NCI-H446 (cell line): ENCODE results near the gene UXS1.
"Not testable (repeated sequence)": the region's sequence is repeated elsewhere in the genome, so short reads cannot be mapped to it uniquely, and the experiment has no call there.

ENCODE experiments used
- DNase-seq, 2 experiments: peaks; one replicate each; lab custom pipeline; 2025; lab: John Stamatoyannopoulos, UW

UXS1 gene

DNA sequence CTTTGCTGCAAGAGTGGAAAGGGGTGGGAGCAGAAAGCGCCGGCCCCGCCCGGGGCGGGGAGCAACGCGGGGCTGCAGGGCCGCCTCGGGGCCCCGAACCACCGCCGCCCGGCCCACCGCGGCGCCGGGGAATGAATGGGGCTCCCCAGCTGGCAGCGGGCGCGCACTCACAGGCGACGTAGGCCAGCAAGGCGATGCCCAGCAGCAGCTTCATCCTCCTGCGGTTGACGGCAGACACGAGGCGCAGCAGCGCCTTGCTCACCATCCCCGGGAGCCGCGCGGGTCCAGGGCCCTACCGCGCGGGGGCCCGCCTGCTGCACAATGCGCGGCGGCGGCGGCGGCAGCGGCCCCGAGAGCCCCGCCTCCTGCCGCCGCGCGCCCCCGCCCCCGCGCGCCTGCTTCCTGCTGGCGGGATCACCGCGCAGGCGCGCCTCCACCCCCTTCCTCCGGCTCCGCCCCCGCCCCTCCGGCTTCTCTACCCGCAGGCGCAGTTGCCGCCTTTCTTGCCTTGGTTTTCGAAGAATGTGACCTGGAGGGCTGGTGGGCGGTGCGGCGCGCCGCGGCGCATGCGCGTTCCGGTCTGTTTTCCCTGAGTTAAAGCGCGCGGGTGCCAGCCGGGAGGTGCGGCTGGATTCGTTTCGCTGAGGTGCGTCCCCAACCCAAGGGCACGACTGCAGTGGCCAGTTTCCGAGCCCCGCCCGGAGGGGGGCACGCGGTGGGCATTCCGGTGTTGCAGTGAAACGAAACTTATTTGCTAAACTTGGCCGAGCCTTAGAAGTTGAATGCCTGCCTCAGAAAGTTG lies at the start of gene UXS1:
UXS1 (minus strand) TSS at position 325 of the 802 bp plus-strand sequence; CDS start at position 265, 60 bp downstream.
- DNase-seq, result peak; percentile 88 to 97

DNA sequence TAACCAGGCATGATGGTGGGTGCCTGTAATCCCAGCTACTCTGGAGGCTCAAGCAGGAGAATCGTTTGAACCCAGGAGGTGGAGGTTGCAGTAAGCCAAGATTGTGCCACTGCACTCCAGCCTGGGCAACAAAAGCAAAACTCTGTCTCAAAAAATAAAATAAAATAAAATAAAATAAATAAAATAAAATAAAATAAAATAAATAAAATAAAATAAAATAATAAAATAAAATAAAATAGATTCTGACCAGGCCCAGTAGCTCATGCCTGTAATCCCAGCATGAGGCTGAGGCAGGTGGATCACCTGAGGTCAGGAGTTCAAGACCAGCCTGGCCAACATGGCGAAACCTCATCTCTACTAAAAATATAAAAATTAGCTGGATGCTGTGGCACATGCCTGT lies 45.4 kb upstream of the UXS1 start:
- DNase-seq, result not testable (repeated sequence)

DNA sequence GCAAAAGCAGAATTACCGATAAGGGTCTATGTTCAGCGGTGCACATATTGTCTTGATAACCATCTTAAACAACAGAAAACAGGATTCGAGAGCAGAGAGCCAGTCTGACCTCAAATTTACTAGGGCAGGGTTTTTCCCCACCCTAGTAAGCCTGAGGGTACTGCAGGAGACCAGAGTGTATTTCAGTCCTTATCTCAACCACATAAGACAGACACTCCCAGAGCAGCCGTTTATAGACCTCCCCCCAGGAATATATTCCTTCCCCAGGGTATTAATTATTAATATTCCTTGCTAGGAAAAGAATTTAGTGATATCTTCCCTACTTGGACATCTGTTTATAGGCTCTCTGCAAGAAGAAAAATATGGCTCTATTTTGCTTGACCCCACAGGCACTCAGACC lies 41.3 kb upstream of the UXS1 start:
- DNase-seq, result not testable (repeated sequence)

DNA sequence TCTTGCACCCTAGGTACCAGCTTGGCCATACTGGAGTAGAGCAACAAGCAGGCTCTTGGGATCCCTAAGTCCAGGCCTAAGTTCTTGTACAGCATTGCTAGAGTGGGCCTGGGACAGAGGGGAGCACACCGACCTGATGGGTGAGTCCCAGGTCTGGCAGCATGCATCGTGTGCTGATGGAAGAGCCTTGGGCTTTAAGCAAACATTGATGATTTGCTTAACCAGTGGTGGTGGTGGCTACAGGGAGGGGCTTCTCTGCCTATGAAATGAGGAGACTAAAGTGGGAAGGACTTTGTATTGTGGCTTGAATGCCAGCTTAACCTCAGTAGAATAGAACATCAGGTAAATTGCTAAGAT lies 39.2 kb upstream of the UXS1 start:
- no peak for DNase-seq

DNA sequence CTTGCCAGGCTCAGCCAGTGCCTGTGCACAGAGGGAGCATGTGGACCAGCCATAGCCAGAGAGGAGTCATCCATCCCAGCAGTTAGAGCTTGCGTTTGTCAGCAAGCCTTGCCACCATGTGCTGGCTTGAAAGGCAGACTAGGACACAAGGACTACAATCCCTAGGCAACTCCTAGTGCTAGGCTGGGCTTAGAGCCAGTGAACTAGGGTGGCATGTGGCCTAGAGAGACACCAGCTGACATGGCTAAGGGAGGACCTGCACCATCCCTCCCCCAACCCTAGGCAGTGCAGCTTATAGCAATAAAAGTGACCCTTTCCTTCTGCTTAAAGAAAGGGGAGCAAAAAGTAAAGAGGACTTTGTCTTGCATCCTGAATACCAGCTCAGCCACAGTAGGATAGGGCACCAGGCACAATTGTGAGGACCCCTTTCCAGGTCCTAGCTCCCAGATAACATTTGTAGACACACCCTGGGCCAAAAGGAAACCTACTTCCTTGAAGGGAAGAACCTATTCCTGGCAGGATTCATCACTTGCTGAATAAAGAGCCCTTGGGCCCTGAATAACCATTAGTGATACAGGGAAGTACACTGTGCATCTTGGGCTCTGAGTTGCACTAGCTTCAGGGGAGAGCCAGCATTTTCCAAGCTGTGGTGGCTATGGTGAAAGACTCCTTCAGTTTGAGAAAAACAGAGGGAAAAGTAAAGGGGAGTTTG lies 38.7 kb upstream of the UXS1 start:
- DNase-seq, result peak in 1 of 2 experiments; percentile 12

DNA sequence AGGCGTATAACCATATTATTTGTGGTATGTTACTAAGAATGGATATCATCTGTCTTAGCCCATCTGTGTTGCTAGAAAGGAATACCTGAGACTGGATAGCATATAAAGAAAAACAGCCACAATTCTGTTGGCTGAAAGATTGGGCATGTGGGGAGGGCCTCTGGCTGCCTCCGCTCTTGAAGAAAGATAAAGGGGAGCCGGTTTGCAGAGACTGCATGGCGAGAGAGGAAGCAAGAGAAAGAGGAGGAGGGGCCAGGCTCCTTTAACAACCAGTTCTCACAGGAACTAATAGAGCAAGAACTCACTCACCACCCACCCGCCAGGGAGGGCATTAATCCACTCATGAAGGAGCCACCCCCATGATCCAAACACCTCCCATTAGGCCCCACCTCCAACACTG lies 29.2 kb upstream of the UXS1 start:
- DNase-seq, result no peak

DNA sequence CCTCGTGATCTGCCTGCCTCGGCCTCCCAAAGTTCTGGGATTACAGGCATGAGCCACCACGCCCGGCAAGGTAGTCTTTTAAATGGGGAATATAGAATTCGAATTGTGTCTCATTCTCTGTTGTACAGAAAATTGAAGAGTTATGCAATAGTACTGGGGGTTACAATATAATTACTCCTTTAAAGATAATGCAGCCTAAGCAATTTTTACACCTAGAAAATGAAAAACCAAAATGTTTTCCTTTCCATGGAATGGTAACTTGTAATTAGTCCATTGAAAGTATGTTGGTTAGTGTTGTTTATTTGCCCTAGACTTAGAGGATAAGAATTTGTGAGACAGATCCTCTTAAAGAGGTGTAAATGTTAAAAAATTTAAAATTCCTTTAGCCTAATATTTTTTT lies 28.0 kb upstream of the UXS1 start:
- not testable (repeated sequence) for DNase-seq

DNA sequence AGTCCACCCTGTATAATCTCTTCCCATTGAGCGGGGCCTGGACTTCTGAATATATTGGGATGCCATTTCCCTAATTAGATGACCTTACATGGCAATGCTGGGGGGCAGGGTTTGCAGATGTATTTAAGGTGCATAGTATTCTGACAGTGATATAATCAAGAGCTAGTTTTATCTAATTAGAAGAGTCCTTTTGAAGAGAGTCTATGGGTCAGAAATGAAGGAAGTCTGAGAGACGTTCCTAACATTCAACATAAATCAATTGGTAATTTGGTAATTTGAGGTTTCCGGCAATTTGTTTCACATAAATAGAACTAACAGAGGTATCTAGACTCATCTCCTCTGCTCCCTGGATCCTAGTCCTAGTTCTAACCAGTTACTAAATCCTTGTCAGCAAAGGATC lies 25.7 kb upstream of the UXS1 start:
- DNase-seq, result no peak

DNA sequence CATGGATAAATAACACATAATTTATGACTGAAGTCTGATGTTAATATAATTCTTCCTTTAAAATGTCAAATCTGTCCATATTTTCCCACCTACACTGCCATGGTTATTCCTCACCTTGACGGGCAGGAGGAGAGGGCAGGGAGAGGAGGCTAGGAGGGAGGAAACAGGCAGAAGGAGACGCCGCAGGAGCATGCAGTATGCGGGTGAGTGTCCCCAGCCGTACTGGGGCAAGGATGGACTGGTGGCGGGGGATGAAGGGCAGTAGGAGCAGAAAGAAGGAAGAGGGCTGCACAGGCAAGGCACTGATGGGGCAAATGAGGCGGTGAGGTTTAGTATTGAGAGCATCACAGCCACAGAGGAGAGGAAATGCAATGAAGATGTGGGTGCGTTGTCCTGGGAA lies 25.1 kb upstream of the UXS1 start:
- not testable (repeated sequence) for DNase-seq

DNA sequence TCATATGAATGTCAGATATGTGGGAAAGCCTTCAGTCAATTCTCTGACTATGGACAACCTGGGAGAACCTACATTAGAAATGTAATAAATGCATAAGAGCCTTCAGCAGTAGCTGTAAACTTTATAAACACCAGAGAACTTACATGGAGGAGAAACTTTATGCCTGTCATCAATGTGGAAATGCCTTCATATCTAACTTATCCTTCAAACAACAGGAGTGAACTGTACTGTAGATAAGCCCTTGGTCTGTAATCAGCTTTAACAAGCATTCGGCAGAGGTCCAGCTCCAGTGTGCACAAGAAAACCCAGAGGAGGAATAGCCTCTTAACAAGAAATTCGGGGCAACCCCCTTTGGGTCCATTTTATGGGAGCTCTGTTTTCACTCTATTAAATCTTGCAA lies 14.8 kb upstream of the UXS1 start:
- no peak for DNase-seq

DNA sequence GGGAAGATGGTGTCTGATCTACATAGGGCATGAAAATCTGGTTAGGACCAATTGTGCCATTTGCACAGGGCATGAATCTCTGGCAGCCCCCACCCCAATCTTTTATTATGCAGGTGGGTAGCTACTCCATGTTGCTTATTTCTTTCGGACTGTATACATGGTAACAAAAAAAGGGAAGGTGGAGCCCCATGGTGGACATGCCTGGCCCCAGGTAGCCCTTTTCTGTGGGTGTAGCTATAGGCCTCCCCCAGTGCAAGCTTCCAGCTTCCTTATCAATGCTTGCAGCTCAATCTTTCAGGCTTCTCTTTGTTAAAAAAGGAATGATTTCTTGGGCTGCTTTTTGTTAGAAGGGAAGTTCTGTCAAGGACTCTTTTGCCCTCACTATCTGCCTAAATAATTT lies 14.3 kb upstream of the UXS1 start:
- no peak for DNase-seq

DNA sequence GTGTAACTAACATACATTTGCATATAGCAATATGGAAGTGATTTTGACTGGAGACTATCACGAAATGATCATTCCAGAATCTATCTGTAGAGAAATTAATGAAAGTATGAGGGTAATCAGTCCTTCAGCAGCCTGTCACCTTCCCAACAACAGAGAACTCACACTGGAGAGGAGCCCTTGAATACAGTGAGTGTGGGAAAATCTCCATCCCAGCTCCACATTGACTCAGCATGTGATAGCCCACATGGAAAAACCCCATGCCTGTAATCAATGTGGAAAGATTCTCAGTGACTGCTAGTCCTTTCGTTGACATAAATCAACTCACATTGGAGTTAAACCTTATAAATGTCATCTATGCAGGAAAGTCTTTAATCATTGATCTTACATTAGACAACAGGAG lies 13.1 kb upstream of the UXS1 start:
- DNase-seq, result no peak

DNA sequence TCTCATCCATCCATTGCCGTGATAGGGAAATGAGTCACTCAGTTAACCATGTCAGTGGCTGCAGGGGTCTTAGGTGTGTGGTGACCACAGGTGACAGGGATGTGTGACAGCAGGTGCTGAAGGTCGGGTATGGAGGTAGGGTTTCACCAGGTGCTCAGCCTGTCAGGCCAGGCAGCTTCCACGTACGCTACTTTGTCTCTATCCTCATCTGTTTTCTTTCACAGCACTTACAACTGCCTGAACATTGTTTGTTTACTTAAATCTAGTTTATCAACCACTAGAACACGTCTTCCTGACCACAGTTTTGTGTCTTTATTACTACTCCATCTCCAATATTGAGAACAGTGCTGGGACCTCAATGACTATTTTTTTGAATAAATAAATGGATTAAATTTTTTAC lies 11.4 kb upstream of the UXS1 start:
- no peak for DNase-seq

DNA sequence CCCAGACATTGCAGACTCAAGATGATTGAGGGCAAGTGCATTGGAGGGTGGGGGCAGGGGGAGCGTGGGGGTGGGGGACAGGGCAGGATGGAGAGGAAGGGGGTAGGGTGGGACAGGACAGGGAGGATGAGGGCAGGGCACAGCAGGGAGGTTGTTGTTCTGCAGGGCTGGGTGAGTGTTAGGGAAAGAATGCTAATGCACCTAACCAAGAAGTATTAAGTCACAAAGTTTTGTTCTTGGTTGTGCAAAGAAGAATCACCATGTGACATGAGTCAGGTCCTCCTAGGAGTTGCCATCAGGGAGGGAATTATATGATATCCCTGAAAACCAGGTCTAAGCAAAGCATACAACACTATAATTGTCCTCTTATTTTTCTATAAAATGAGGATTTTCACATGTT lies 10.4 kb upstream of the UXS1 start:
- DNase-seq, result not testable (repeated sequence)

DNA sequence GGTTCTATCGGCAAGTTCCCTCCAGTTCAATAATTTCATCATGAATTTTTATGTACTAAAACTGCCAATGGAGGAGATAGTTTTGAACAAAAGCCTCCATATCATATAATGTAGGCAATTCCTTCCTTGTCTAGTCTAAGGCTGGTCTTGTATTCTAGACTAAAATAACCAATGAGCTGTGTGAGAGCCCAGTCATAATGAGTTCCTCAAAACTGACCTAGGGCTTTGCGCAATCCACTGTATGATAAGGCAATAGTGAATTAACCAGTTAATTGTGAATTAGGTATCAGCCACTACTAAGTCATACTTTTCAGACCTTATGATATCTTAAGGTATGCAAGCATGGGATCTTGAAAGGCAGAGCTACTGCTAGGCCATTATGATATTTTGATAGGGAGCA lies 7.6 kb upstream of the UXS1 start:
- no peak for DNase-seq

DNA sequence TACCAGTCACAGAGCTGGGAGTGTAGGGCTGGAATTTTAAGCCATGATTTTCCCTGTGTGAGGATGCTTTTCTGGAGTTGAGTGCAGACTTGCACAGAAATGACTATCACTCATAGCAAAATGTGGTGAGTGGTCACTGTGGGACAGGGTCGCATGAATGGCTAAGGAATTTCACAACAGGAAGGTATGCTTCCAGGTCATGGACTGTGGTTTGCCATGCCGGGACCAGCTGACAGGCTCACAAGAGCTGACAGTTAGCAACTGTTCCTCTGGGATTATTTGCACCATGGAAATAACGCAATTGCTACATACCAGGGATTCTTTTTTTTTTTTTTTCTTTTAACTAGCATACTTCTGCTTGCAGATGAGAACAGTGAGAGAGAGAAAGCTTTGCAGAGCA lies 3.8 kb upstream of the UXS1 start:
- no peak for DNase-seq

DNA sequence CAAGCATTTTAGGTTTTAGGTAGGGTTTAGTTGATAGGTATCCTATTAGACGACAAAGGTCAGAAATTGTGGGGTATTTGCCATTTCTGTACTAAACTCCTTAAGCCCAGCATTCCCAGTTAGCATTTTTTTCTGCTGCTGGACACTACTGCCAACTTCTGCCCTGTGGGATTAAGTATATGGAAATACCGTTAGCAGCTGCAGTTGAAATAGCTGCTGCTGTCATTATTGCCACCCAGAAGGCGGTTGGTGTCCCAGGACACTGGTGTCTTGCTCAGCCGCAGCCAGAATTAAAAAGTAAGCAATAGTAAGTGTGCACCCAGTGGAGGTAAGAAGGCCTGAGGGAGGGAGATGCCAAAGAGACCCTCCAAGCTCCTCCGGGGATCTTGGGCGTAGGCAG lies 1.9 kb upstream of the UXS1 start:
- no peak for DNase-seq

DNA sequence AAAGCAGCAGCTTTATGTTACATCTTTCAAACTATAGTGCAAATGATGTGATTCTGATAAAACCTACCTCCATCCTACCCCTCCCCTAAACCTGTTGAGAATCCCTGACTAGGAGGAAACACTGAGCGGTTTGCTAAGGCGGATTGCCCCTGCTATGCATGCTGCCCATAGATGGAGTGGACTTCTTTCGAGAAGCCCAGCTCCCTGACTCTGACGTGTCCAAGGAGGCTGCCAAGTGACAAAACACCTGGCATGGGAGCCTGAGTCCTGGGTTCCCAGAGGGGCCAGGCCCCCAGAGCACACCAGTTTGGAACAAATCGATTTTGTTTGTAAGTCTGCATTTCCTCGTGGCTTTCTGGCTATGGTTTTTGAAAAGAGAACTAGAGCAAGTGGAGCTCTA lies 1.4 kb upstream of the UXS1 start:
- DNase-seq, result no peak

DNA sequence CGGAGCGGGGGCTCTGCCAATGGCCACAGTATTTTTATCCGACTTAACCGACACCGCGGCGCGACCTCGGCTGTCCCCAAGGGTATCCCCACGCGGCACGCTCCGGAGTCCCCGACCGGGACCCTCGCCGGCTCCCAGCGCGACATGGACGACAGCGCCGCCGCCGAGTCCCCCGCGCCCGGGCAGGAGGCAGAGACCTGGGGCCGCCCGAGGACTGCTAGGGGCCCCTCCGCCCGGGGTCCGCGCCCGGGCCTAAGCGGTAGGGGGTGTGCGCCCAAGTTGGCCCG lies 468 bp downstream of the UXS1 start:
- DNase-seq, result no peak

DNA sequence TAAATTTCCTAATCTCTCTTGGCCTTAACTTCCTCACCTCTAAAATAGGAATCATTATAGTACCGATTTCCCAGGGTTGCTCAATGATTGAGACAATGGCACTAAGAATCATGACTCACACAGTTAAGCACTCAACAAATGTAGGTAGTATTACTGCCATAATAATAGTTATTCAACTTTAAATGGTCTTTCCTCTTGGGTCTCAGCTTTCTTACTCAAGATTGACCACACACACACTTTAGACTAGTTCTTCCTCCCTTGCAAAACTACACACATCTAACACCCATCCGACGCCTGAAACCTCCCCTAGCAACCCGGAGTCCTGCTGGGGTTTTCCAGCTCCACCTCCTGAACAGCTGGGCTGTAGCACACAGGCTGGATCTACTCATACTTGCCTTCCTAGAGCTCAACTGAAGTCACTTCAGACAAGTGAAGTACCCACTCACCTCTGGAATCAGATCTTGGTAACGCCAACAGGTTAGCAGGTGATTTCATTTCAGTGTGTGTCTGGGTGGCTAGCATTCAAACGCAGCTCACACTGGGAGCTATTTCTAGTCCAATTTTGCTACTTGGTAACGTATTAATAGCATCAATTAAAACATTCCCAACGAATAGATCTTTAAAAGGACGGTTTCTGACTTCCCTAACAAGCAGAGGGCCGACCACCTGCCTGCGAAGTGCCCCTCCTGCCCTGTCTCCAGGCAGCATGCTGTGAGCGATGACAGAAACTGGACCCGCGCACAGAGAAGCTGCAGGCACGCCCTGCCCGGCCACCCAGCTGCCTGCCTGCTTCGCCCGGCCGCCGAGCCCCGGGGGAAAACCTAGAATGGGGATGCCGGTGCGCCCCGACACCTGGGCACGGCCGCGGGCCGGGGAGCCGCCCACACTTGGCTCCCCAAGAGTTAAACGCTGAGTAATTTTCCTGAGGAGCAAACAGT lies 1.1 kb downstream of the UXS1 start:
- DNase-seq, result peak in 1 of 2 experiments; percentile 30

DNA sequence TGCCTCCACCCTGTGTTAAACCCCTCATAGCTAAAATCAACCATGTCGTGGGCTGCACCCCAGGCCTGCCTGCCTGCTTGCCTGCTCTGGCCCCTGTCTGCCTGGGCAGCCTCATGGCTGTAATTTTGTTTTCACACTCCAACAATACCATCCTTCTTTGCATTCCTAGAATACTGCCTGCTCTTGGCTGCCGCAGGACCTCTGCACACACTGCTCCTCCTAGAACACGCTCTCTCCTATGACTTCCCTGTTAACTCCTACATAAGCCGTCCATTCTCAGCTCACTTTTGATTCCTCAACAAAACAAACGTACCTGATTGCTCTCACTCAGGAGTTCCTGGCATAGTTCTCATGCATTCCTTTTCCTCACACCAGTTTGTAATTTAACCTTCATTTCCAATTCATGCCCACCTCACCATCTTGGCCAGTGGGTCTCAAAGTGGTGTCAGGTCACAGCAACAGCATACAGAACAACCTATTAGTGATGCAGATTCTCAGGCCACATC lies 2.5 kb downstream of the UXS1 start:
- no peak for DNase-seq

DNA sequence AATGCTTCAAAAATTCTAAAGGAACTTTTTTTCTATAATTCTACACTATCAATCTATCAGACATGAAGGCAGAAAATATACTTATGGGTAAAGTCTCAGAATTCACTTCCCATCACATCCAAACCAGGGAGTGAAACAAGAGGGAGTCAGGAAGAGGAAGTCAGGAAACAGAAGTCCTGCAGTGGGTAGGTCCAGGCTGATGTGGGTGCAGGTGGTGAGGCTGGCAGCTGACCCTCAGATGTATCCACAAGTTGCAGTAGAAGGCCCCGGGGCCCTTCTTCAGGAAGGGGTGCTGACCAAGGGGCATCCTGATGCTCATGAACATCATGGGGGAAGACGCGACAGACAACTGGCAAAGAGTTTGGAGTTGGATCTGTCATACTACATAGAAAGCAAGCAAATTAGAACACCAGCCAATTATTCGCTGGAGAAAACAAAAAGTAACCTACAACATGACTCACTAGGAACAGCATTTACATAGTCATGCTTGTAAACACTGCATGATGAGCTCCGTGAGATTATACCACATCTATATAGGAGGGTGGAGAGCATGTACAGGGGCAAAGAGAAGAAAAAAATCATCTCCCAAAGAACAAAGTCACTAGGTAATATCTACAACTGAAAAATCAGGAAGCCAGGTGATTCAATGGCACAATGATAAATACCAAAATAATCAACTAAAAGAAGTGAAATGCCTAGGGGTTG lies 4.2 kb downstream of the UXS1 start:
- no peak for DNase-seq
